ENCODE results near the gene CCDC178.

- TF ChIP-seq EZH2 (IDR thresholded peaks at IDR 0.05; ENCODE audit: insufficient read depth, poor library complexity, severe bottlenecking) = no peak
- TF ChIP-seq EZH2phosphoT487 (IDR thresholded peaks at IDR 0.05; ENCODE audit: insufficient read depth, low read depth) = no peak
Observed at GRCh38 chr18:33270297-33270696, 170.2 kb downstream of the CCDC178 start.
